Hepatocyte (in vitro differentiated cells): ENCODE data around the gene MAU2.

ENCODE experiments used
- CTCF ChIP-seq: fragments of 200-600 bp; sonication (generic); IDR thresholded peaks from 2 replicates; pipeline ENCODE4 v1.5.1; 2016; ENCODE audit warnings: antibody characterized with exemption, mild to moderate bottlenecking; ENCODE audit not compliant: poor library complexity
- EZH2 ChIP-seq: fragments of 200-600 bp; sonication (generic); IDR thresholded peaks from 2 replicates; pipeline ENCODE4 v1.6.1; 2016; ENCODE audit warnings: antibody characterized with exemption, mild to moderate bottlenecking, borderline replicate concordance
- EZH2phosphoT487 ChIP-seq: fragments of 200-600 bp; sonication (generic); IDR thresholded peaks from one replicate; pipeline ENCODE4 v1.6.1; 2018; ENCODE audit warnings: antibody characterized with exemption, mild to moderate bottlenecking, low read depth, moderate library complexity; ENCODE audit not compliant: unreplicated experiment, severe bottlenecking

GRCh38 chr19:19278315-19278714, 42.3 kb upstream of the MAU2 start:
- TF ChIP-seq CTCF (no peak), EZH2 (no peak), EZH2phosphoT487 (no peak)
